ENCODE data around the gene PCBP3.

GRCh38 chr21:45799765-45800338, 156.3 kb downstream of the PCBP3 start:
- TF ChIP-seq POLR2A (IDR thresholded peaks at IDR 0.05): no peak
- TF ChIP-seq, protein P1, sequence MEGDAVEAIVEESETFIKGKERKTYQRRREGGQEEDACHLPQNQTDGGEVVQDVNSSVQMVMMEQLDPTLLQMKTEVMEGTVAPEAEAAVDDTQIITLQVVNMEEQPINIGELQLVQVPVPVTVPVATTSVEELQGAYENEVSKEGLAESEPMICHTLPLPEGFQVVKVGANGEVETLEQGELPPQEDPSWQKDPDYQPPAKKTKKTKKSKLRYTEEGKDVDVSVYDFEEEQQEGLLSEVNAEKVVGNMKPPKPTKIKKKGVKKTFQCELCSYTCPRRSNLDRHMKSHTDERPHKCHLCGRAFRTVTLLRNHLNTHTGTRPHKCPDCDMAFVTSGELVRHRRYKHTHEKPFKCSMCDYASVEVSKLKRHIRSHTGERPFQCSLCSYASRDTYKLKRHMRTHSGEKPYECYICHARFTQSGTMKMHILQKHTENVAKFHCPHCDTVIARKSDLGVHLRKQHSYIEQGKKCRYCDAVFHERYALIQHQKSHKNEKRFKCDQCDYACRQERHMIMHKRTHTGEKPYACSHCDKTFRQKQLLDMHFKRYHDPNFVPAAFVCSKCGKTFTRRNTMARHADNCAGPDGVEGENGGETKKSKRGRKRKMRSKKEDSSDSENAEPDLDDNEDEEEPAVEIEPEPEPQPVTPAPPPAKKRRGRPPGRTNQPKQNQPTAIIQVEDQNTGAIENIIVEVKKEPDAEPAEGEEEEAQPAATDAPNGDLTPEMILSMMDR (IDR thresholded peaks at IDR 0.05 in 4 of 5, conservative IDR thresholded peaks at IDR 0.05 in 1 of 5): no peak

Data from gastrocnemius medialis (tissue), 4 donors.